ENCODE measurements around the gene PHF3.

Gene PHF3

DNA sequence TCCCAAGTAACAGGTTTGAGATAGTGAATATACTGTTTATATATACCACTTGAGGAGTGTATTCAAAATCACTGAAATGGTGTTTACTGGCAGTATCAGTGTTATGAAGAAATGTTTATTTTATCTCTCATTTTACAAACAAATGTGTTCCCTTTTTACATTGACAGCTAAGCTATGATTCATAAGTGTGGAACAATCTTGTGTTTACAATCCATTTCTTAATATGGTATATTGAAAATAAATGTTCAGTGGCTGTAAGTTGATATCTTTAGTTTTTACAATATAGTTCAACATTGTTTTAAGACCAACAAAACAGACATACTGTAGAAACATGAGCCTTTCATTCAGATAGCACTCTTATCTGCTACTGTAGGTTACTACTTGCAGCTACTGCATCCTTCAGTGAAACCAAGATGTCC lies 14.3 kb downstream of the PHF3 start:
- DNase-seq (ENCODE audit: low spot score): no peak

- no peak for DNase-seq (ENCODE audit: low spot score)
Observed at GRCh38 chr6:63652980-63653379, 17.4 kb downstream of the PHF3 start.

DNA sequence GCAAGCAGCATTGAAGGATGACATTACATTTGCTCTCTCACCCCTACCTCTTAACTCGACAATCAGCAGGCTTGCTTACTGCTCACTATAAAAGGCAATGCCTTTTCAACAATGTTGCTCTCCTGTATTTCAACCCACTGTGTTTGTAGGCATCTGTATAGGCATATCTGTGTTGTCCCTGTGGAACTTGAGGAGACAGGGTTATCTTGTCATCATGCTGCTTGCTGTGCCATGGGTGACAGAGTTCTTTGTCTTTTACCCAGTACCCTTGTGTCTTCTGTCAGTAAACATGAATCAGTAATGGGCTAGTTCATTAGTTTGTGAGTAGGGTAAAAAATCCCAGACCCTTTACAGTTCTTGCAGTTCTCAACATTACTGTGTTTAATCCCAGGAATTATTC lies 25.2 kb downstream of the PHF3 start:
- DNase-seq (ENCODE audit: low spot score): no peak

DNA sequence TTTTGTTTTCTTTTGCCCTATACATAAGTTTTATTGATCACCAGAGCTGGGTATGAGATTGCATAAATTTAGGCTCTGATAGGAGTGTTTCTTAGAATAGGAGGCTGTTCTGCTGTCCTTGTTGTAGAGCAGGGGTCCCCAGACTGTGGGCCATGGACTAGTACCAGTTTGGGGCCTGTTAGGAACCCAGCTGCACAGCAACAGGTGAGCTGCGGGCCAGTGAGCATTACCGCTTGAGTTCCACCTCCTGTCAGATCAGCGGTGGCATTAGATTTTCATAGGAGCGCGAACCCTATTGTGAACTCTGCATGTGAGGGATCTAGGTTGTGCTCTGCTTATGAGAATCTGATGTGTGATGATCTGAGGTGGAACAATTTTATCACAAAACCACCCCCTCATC lies 26.2 kb downstream of the PHF3 start:
- DNase-seq (ENCODE audit: low spot score): no peak

DNA sequence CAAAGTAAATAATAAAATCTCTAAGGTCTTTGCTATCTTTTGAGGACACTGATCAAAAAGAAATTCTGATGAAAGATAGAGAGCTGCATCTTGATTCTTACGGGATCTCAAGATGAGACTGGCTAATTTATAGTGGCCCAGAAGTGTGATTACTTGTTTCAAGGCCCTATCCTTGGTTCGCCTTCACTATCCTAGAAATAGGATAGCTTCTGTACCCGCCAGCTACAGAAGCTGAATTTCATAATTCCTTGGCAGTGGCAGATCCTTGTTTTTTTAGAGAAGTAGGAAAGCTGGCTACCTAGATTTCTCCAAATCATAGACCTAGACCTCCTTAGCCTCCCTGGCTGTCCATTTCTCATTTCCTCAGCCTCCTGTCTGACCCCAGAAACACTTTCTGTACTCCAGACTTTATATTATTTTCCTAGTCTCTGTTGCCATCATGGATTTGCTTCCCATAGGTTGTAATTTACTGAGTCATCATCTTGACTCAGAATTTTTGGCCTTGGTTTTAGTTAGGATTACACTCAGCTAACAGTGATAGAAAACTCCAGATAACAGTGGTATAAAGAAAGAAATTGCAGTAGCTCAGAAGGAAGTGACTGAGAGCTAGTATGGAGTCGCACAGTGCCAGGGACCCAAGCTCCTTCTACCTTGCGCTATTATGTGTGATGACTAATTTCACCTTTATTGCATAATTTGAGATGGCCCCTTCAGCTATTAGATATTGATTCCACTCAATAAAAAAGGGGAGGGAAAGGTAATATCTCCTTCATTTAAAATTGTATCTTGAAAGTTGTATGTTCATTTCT lies 27.7 kb downstream of the PHF3 start:
- no peak for DNase-seq (ENCODE audit: low spot score)

- DNase-seq (ENCODE audit: low spot score): no peak
Observed at GRCh38 chr6:63663956-63664281, 28.3 kb downstream of the PHF3 start.

DNA sequence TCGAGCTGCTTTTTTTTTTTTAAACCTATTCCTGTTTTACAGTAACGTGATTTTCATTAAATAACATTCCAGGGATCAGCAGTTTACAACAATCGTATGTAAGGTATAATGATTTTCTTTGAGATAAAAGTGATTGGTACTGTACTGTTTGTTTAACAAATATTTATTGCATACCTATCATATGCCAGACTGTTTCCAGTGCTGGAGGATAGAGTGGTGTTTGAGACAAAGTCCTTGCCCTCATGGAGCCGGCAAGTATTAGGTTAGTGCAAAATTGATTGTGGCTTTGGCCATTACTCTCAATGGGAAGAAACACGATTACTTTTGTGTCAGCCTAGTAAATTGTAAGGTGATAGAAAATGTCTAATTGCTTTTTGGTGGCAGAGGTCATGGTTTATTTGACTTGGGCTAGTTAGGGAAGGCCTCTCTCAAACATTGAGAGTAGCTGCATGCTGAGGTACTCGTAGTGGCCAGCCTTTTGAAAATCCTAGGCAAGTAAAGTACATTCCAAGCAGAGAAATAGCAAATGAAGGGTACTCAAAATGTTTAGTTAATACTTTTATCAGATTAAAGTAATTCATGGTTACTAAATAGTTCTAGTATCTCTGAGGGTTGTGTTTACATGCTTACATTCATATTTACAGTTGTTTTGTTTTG lies 35.6 kb downstream of the PHF3 start:
- no peak for DNase-seq (ENCODE audit: low spot score)

GRCh38 chr6:63672582-63673129 lies 37.1 kb downstream of the PHF3 start:
- DNase-seq (ENCODE audit: low spot score): no peak

DNA sequence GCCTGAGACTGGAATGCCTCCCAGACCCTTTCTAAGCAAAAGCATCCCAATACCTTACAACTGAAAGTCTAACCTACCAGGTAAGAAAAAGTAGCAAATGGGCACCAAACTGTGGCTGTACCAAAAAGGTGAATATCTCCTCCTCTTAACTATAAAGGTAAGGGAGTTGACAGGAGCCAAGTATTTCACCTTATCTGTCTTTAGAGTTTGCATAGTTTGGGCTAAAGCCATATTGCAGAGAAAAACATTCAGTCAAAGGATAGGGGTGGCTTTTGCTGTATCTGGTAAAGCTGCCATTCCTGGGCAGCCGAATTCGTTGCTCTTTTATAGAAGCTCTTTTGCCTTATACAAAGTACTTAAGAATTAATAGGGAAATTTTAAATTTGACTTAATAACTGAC lies 38.1 kb downstream of the PHF3 start:
- DNase-seq (ENCODE audit: low spot score): no peak

DNA sequence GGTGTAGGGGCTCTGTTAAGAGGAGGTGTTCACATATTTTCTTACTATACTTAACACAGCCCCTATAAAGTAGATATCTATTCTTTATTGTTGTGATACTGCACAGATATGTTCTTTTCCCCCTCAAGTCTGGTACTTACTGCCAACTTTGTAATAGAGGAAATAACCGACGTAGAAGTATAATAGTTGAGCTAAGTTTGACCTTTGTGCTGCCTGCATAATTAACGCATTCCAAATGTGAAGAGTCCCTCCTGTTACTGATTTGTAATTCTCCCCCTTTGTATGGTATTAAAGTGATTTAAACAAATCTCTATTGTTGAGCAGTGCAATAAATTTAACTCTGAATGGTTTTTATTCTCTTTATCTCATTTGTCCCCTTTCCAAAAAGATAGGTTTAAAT lies 39.0 kb downstream of the PHF3 start:
- no peak for DNase-seq (ENCODE audit: low spot score)

DNA sequence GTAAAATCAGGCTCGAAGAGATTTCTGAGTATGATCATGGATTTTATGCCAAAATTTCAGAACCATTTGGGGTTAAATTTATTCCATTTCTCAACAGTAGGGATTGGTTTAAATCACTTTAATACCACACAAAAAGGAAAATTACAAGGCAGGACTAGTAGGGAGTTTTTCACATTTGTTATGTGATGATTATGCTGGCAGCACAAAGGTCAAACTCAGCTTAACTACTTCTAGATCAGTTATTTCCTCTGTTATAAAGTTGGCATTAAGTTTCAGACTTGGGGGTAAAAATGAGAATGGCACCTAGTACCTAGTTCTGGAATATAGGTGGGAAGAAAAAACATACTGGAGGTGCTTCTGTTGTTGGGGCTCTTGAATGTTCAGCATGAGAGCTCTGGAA lies 39.5 kb downstream of the PHF3 start:
- no peak for DNase-seq (ENCODE audit: low spot score)

DNA sequence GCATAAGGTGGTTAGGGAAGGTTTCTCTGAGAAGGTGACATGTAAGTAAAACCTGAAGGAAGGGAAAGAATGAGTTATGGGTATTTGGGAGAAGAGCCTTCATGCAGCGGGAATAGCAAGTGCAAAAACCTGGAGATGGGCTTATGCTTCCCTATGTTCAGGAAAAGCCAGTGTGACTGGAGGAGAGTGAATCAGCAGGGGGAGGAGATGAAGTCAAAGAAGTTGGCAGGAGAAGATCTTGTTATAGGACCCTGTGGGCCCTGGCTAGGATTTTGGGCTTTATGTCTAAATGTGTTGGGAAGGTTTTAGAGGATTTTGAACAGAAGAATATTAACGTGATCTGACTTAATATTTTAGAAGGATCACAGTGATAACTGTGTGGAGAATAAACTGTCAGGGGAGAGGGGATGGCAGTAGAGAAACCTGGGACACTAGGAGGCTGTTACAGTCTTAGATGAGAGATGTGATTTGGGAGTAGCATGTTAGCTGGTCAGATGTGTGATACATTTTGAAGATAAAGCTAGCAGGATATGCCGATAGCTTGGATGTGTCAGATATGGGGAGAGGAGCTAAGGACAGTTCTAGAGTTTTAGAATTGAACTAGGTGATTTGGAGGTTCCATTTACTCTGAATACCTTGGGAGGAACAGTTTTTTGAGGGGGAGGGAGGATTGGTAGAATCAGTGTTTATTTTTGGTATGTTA lies 41.0 kb downstream of the PHF3 start:
- no peak for DNase-seq (ENCODE audit: low spot score)

DNA sequence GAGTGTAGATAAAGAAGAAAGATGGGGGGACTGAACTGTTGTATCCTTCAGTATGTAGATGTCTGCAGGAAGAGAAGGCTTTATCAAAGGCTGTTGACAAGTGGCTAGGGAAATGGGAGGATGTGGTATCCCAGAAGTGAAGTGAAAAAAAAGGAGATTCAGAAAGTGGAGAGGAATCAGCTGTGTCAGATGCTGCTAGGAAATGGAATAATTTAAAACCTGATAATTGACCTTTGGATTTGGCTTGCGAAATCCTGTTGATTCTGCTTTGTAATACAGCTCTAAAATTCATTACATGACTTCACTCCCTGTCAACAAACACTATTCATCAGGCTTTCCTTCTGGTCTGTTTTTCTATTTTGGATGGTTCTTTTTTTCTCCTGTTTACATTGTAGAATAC lies 41.7 kb downstream of the PHF3 start:
- no peak for DNase-seq (ENCODE audit: low spot score)

DNA sequence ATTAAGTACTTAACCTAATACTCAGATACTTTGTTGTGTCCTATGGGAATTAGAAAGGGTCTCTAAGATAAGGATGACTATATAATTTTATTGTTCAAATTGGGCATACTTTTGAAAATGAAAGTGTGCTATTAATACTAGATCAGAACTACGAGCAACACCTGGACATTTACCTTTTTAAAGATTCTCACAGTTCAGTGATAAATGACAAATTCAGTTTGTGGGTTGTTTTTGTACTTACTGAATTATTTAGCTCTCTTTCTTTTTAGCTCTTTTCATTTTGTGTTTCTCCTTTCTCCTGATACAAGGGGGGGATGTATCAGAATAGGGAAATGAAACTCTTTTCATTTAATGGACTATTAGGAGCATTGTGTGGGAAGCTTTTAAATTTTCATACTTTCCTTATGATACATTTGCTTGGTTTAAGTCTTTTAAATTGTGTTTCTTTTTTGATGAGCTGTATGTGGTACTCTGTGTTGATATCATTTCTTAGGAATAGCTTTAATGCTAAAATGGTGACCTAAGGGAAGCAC lies 47.5 kb downstream of the PHF3 start:
- DNase-seq (ENCODE audit: low spot score): no peak

DNA sequence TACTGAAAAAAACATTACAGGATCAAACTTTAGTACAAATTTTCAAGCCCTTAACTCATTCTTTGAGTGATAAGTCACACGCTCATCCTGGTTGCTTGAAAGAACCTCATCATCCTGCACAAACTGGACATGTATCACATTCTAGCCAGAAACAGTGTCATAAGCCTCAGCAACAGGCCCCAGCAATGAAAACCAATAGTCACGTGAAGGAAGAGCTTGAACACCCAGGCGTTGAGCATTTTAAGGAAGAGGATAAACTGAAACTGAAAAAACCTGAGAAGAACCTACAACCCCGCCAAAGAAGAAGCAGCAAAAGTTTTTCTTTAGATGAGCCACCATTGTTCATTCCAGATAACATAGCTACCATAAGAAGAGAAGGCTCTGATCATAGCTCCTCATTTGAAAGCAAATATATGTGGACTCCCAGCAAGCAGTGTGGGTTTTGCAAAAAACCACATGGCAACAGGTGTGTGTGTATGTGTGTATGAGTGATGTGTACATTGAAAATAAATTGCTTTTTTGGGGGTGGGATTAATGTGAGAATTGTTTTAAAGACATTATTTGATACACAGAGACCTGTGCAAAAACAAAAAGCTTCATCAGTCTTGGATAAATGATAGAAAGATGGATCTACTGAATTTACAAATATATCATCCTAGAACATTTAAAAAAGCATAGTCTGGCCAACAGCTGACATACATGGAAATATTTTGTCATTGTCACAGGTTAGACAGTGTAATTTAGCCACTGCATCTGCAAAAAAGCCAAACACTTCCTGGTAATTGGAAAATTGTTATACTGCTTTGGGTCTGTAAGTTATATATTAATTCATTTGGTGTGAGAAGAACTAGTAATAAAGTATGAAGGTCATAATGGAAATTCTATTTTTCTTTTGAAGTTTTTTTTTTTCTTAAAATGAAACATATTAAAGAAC lies 50.1 kb downstream of the PHF3 start:
- DNase-seq (ENCODE audit: low spot score): no peak

- DNase-seq (ENCODE audit: low spot score): no peak
Observed at GRCh38 chr6:63689421-63689820, 53.8 kb downstream of the PHF3 start.

DNA sequence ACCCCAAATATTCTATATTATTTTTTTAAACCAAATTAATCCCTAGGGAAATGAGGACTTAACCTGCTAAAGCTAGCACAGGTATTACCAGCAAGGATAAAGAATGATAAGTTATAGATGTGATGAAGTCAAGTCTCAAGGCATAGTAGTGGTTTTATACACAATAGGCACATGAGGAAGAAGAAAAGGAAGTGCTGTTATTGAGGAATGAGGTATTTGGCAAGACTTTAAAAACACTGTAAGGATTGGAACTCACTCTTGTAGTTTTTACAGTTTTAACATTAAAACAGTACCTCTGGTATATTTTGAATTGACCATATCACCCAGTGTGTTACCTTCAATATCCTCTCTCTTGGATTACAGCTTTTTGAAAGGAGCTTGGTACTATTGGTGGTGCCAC lies 54.6 kb downstream of the PHF3 start:
- DNase-seq (ENCODE audit: low spot score): no peak

DNA sequence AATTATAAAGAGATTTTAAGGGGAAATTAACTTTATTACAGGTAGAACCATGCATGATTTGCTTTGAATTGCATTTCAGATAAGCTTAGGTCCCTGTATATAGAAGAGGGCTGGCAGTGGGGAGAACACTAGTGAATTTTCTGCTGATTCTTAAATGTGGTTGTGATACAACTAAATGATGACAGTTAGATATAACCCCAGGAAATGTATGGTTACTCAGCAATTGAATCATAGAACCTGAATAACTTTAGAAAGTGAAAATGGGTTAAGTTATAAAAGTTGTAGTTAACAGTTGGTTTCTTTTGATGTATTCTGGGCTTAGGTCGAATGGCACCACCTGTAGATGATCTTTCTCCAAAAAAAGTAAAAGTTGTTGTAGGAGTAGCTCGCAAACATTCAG lies 70.1 kb downstream of the PHF3 start:
- DNase-seq (ENCODE audit: low spot score): no peak

- no peak for DNase-seq (ENCODE audit: low spot score)
Observed at GRCh38 chr6:63706630-63707029, 71.0 kb downstream of the PHF3 start.

GRCh38 chr6:63708631-63709030 lies 73.0 kb downstream of the PHF3 start:
- no peak for DNase-seq (ENCODE audit: low spot score)

DNA sequence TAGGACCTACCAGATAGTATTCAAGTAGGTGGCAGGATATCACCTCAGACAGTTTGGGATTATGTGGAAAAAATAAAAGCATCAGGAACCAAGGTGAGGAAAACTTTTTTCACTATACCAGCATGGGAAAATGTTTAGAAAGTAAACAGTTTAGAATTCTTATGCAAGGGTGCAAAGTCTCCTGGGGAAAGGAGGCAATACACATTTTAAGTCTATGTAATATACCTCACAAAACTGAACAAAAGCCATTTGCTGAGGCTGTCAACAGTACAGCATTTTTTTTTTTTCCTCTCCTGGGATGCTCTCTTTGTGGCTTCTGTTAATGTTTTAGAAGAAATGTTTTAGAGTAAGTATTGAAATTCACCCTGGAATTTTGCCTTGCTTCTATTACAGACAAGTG lies 73.5 kb downstream of the PHF3 start:
- DNase-seq (ENCODE audit: low spot score): no peak

- no peak for DNase-seq (ENCODE audit: low spot score)
Observed at GRCh38 chr6:63713332-63713731, 77.7 kb downstream of the PHF3 start.
